G401.6 (cell line): Measurements from ENCODE around the gene ADAM19.
A peak's percentile ranks its signal among the peaks of the same experiment; 100 is the strongest.
"Not testable (repeated sequence)": the region's sequence is repeated elsewhere in the genome, so short reads cannot be mapped to it uniquely, and the experiment has no call there.

Experiments
- FAIRE-seq: peaks from 2 replicates; lab custom pipeline; 2012; peaks lifted over from hg19 to GRCh38; lab: Jason Lieb, UNC

ADAM19 gene

DNA sequence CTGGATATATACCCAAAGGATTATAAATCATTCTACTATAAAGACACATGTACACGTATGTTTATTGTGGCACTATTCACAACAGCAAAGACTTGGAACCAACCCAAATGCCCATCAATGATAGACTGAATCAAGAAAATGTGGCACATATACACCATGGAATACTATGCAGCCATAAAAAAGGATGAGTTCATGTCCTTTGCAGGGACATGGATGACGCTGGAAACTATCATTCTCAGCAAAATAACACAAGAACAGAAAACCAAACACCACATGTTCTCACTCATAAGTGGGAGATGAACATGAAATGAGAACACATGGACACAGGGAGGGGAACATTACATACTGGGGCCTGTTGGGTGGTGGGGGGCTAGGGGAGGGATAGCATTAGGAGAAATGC, 92.9 kb downstream of the ADAM19 start:
- FAIRE-seq = not testable (repeated sequence)

DNA sequence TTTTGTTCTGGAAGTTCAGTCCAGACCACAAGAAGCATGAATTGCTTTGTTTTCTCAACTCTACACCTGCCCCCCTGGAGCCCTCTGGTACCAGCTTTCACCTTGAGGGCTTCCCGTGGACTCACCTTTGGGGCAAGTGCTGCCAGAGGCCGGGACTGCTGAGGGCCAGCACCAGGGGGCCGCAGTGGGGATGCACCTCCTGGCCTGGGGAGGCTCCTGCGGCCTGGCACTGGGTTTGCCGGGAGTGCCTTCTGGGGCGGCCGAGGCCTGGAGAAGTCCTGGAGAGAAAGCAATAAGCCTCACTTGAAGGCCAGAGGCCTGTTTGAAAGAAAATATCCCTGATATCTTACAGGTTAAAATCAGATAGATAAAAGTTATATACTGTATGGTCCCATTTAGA, 93.9 kb downstream of the ADAM19 start:
- FAIRE-seq = no peak

GRCh38 chr5:157481265-157481664, 94.3 kb downstream of the ADAM19 start:
- no peak for FAIRE-seq

DNA sequence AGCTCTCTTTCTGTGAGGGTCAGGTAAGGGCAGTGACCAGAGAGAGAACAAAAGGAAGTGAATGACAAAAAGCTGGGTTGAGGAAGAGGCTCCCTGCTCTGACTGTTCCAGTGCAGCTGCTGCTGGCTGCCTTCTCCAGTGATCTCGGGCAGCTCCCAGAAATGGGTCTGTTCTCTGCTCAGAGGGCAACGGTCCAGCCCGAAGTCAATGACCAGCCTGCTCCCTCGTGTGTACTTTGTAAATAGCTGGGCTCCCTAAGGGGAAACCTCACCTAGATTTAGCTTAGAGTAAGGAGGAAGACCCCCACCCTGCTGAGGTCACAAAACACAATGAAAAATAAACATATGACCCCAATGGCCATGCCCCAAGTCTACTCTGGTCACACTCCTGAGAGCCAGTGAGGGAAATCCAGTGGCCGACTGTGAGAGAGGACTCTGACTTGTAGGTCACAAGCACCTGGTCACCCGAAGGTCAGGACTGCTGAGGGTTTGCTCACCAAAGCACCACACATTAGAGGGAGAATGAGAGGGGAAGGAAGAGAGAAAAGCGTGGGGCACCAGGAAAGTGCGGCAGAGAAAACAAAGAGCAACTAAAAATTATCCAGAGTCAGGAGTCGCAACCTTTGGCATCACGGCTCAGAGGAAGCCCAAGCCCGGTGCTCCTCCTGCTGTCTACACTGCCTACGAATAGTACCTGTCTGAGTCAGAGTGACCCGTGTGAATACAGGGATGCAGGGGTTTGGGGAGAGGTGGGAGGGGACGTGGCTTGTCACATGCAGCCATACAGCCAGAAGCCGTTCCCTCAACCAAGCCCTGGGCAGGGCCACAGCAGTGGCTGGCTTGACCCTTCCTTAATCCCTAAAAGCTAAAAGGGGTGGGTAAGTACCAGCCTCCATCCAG, 95.7 kb downstream of the ADAM19 start:
- no peak for FAIRE-seq

- no peak for FAIRE-seq
Measured at GRCh38 chr5:157479166-157479565, 96.4 kb downstream of the ADAM19 start.

GRCh38 chr5:157478726-157479125, 96.8 kb downstream of the ADAM19 start:
- FAIRE-seq = no peak

DNA sequence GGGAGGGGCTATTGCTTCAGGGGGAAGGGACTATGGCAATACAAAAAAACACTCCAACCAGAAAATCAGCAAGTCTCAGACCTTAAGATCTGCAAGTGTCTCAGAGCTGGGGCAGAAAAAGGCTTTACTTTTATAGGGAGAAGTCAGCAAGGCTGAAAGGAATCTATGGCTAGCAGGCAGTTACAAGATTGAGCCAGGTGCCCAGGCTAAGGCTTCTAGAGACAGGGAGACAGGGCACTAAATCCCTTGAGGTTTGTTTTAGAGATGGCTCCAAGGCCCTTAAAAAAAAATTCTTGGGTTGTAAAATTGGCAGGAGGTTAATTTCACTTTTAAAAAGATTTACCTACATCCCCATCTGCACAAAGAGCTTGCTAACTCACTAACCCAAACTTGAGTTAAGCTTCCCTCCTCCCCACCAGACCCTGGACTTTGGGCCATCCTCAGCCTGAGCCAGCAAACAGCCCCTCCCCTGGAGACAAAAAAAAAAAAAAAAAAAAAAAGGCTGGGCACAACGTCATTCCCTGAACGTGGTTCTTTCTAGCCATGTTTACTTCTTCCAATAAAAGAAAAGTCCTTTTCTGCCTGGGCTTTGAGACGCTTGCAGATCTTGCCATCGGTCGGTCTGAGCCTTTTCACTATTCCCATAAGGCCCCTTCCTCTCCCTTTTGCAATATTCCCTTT, 97.6 kb downstream of the ADAM19 start:
- no peak for FAIRE-seq

GRCh38 chr5:157476702-157477408, 98.7 kb downstream of the ADAM19 start:
- FAIRE-seq = peak; percentile 46

GRCh38 chr5:157475432-157475831, 100.1 kb downstream of the ADAM19 start:
- FAIRE-seq = no peak

- FAIRE-seq = no peak
Measured at GRCh38 chr5:157473383-157474320, 101.9 kb downstream of the ADAM19 start.

GRCh38 chr5:157471709-157472108, 103.9 kb downstream of the ADAM19 start:
- FAIRE-seq = no peak

DNA sequence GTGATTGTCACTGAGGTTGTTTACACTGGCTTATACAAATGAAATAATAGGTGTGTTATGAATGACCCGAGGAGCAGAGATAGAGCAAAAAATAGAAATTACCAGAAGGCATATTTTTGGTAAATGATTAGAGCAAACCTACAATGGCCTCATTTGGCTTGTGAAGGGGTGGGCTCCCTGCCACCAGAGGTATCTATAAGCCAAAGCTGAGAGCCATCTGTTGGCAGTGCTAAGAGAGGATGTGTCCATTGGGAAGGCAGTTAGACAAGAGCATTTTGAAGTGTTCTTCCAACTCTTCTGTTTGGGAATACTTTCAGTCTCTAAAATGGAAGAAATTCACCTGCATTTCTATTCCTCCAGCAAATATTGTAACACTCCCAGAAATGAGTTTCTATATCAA, 104.9 kb downstream of the ADAM19 start:
- no peak for FAIRE-seq

DNA sequence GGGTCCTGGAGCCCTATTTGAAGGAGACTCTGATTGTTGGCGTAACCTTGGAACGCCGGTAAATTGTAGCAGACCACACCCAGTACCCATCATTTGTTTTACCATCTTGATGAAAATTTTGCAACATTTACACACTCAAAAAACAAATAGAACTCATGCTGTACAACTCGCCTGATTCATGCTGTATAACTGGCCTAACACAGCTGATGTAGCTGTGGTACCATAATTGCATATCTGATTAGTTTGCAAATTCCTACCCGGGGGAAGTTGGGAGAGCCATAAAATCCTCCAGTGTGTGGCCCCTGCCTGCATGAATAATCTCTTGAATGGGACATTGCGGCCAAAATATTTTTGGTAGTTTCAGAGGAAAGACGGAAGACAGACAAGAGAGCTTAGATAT, 105.9 kb downstream of the ADAM19 start:
- FAIRE-seq = no peak

GRCh38 chr5:157469073-157469472, 106.5 kb downstream of the ADAM19 start:
- no peak for FAIRE-seq

- no peak for FAIRE-seq
Measured at GRCh38 chr5:157468293-157468965, 107.1 kb downstream of the ADAM19 start.

- no peak for FAIRE-seq
Measured at GRCh38 chr5:157464519-157465171, 110.9 kb downstream of the ADAM19 start.

GRCh38 chr5:157463621-157464518, 111.7 kb downstream of the ADAM19 start:
- FAIRE-seq = no peak

DNA sequence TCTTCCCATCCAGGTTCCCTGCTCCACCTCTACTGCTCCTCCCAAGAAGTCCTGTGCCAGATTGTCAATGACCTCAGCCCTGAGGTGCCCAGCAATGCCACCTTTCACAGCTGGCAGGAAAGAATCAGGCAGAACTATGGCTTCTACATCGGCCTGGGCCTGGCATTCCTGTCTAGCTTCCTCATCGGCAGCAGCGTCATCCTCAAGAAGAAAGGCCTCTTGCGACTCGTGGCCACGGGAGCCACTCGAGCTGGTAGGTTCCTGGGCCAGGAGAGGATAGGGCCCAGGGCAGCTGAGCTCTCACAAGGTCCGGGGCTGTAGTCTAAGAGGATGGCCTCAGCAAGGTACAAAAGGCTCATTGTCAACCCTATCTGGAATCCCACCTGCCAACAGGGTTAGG, 112.5 kb downstream of the ADAM19 start:
- no peak for FAIRE-seq

- no peak for FAIRE-seq
Measured at GRCh38 chr5:157460921-157461792, 114.4 kb downstream of the ADAM19 start.
